K562 (cell line): ENCODE results near the gene SRRD. TPM values are rescaled to one million over a fixed set of nuclear protein-coding genes. Genes with fewer than 3 reads are reported as not detected.

Experiments
- ATAC-seq: fragments of 200-7000 bp; cut with Tn5 transposase; 3 replicates; pipeline ENCODE4 v1.9.1; 2020; ENCODE audit warnings: moderate library complexity
- BruUV-seq: library from RNA; stranded (reverse); fragments of 400-500 nt; replicated peaks from 2 replicates; lab custom pipeline; 2021; lab: Mats Ljungman, UMichigan
- CTCF ChIA-PET: fragments of 300-600 bp; formaldehyde crosslinking; extraction: SDS; loops from one replicate; lab custom pipeline; 2021; ENCODE audit warnings: low intra/inter-chr PET ratio; lab: Yijun Ruan, JAX
- POLR2A ChIA-PET: fragments of 300-600, 350-650 bp; sonication (Branson Sonifier 250); formaldehyde crosslinking; extraction: SDS; loops from one replicate; lab custom pipeline; 2021; ENCODE audit warnings: antibody characterized with exemption, inconsistent platforms; lab: Yijun Ruan, JAX
- DNase-seq, 4 experiments: peaks; one replicate each; pipeline versions ENCODE4 v3.0.0 to v3.0.0-alpha.2; 2011 to 2018; ENCODE audit warnings: low spot score in 3 of 4, mixed read lengths in 3 of 4; ENCODE audit errors: extremely low read depth in 1 of 4
- FAIRE-seq: peaks from 2 replicates; lab custom pipeline; 2011; peaks lifted over from hg19 to GRCh38; lab: Jason Lieb, UNC
- H2AFZ ChIP-seq: 2 replicates; pipeline ENCODE4 v1.6.0; 2011; ENCODE audit warnings: low read depth, low read length, control low read depth, inconsistent platforms
- H3K27ac ChIP-seq: fragments of 200-600 bp; 3 replicates; pipeline ENCODE4 v1.8.0; 2011; ENCODE audit warnings: low read depth, mild to moderate bottlenecking, control low read depth, inconsistent platforms, low read length, moderate library complexity, mixed read lengths; ENCODE audit errors: extremely low read depth
- H3K27me3 ChIP-seq, 2 experiments: fragments of 300-600 bp in 1 of 2; 2 replicates in 1 of 2; 3 replicates in 1 of 2; pipeline versions ENCODE4 v1.6.0 to v1.8.0; 2011; ENCODE audit warnings: inconsistent platforms in 2 of 2, low read length in 2 of 2, mild to moderate bottlenecking in 1 of 2, mixed read lengths in 1 of 2, moderate library complexity in 1 of 2; ENCODE audit not compliant: control insufficient read depth in 2 of 2, insufficient read depth in 2 of 2
- H3K36me3 ChIP-seq: fragments of 300-600 bp; 3 replicates; pipeline ENCODE4 v1.8.0; 2011; ENCODE audit warnings: mild to moderate bottlenecking, low read length, inconsistent platforms; ENCODE audit not compliant: control insufficient read depth, insufficient read depth
- H3K4me1 ChIP-seq, 2 experiments: fragments of 200-600 bp in 1 of 2; replicated peaks in 1 of 2; 2 replicates in 1 of 2; 3 replicates in 1 of 2; pipeline versions ENCODE4 v1.5.1 to v1.8.0; 2011; ENCODE audit warnings: inconsistent platforms in 2 of 2, low read length in 2 of 2, mild to moderate bottlenecking in 1 of 2, mixed read lengths in 1 of 2, moderate library complexity in 1 of 2; ENCODE audit not compliant: control insufficient read depth in 2 of 2, insufficient read depth in 2 of 2
- H3K4me2 ChIP-seq: 2 replicates; pipeline ENCODE4 v1.6.1; 2011; ENCODE audit warnings: low read length, control low read depth, inconsistent platforms, mixed read lengths; ENCODE audit not compliant: insufficient read depth
- H3K4me3 ChIP-seq: fragments of 200-600 bp; sonication (generic), shearing (Covaris generic); 2 replicates; pipeline ENCODE4 v1.5.1; 2016; ENCODE audit warnings: control low read depth, inconsistent platforms
- H3K79me2 ChIP-seq: fragments of 200-600 bp; 3 replicates; pipeline ENCODE4 v1.8.0; 2011; ENCODE audit warnings: low read length, inconsistent platforms; ENCODE audit not compliant: control insufficient read depth, insufficient read depth
- H3K9ac ChIP-seq, 2 experiments: 2 replicates each; pipeline versions ENCODE4 v1.6.0 to v1.6.1; 2011; ENCODE audit warnings: low read depth in 2 of 2, low read length in 2 of 2, control low read depth in 1 of 2, inconsistent platforms in 1 of 2, mild to moderate bottlenecking in 1 of 2, mixed read lengths in 1 of 2; ENCODE audit not compliant: insufficient read depth in 1 of 2
- H3K9me1 ChIP-seq: one replicate; pipeline ENCODE4 v1.6.0; 2011; ENCODE audit warnings: inconsistent platforms, mild to moderate bottlenecking, low read length, moderate library complexity; ENCODE audit not compliant: control insufficient read depth, insufficient read depth
- H3K9me3 ChIP-seq: replicated peaks from 2 replicates; pipeline ENCODE4 v1.5.1; 2011; ENCODE audit warnings: low read depth, low read length, inconsistent platforms; ENCODE audit not compliant: control insufficient read depth, insufficient read depth
- H4K20me1 ChIP-seq: replicated peaks from 2 replicates; pipeline ENCODE4 v1.6.1; 2011; ENCODE audit warnings: low read length, inconsistent platforms, mixed read lengths; ENCODE audit not compliant: control insufficient read depth, insufficient read depth
- BCOR ChIP-seq: fragments of 450-650 bp; IDR thresholded peaks from 2 replicates; pipeline ENCODE4 v1.6.1; 2016
- CEBPB ChIP-seq: fragments of 450-650 bp; IDR thresholded peaks from 2 replicates; pipeline ENCODE4 v1.6.1; 2016; ENCODE audit warnings: missing genetic modification characterization, missing compliant biosample characterization
- CEBPG ChIP-seq, 3 experiments: fragments of 200-800 bp in 1 of 3; sonication (Bioruptor generic) in 1 of 3; sonication (generic) in 1 of 3; formaldehyde crosslinking in 1 of 3; IDR thresholded peaks in 2 of 3; conservative IDR thresholded peaks in 1 of 3; 2 replicates each; pipeline versions ENCODE4 v1.6.1 to v1.8.0; 2016 to 2022; ENCODE audit warnings: missing compliant biosample characterization in 2 of 3, missing genetic modification characterization in 2 of 3, mild to moderate bottlenecking in 1 of 3, missing genetic modification reagents in 1 of 3
- HOMEZ ChIP-seq: fragments of 250-450 bp; sonication (Bioruptor Pico); IDR thresholded peaks from 2 replicates; pipeline ENCODE4 v1.4.0; 2020; ENCODE audit warnings: mild to moderate bottlenecking, moderate library complexity
- IRF9 ChIP-seq: fragments of 450-650 bp; IDR thresholded peaks from 2 replicates; pipeline ENCODE4 v1.6.1; 2016; ENCODE audit warnings: missing biosample characterization, missing genetic modification characterization
- NFE2 ChIP-seq: IDR thresholded peaks from 2 replicates; pipeline ENCODE4 v1.6.1; 2014; ENCODE audit warnings: antibody characterized with exemption, low read depth
- RBM25 ChIP-seq: fragments of 200-400 bp; formaldehyde crosslinking; IDR thresholded peaks from 2 replicates; pipeline ENCODE4 v1.6.1; 2018; ENCODE audit warnings: low read length, low read depth, moderate library complexity; ENCODE audit not compliant: severe bottlenecking
- SMC3 ChIP-seq: conservative IDR thresholded peaks from 2 replicates; pipeline ENCODE4 v1.6.1; 2011; ENCODE audit warnings: low read depth, low read length, improper control_type of control experiment; ENCODE audit not compliant: insufficient read depth
- ZBTB7A ChIP-seq: IDR thresholded peaks from 2 replicates; pipeline ENCODE4 v1.6.1; 2011; ENCODE audit warnings: low read depth, mild to moderate bottlenecking, low read length, moderate library complexity, borderline replicate concordance; ENCODE audit not compliant: control insufficient read depth
- ZNF551 ChIP-seq: fragments of 250-450 bp; sonication (Bioruptor Pico); IDR thresholded peaks from 2 replicates; pipeline ENCODE4 v1.5.0; 2021; ENCODE audit warnings: mild to moderate bottlenecking, moderate library complexity
- ZNF785 ChIP-seq: fragments of 250-450 bp; sonication (Bioruptor Pico); IDR thresholded peaks from 2 replicates; pipeline ENCODE4 v1.4.0; 2020; ENCODE audit warnings: mild to moderate bottlenecking
- WGBS: fragments of 100-300 bp; shearing (Covaris generic); methylation state at CpG from one replicate; pipeline ENCODE4 v1.1.6; 2016; ENCODE audit warnings: low coverage, mixed read lengths; ENCODE audit not compliant: insufficient coverage; ENCODE audit errors: missing lambda C conversion rate; 5-methylcytosine and 5-hydroxymethylcytosine counted together
- in situ Hi-C: fragments of 300-500 bp; cut with MboI; formaldehyde crosslinking; loops from 4 replicates; pipeline ENCODE4 v1.15.0; 2018; ENCODE audit warnings: inconsistent platforms, mixed read lengths
- intact Hi-C: fragments of 100-400 bp; cut with micrococcal nuclease; formaldehyde crosslinking; loops from 2 replicates; pipeline ENCODE4 v1.14.2; 2022
- polyA plus RNA-seq, 8 experiments: library from polyadenylated mRNA; depleted of rRNA in 4 of 8; stranded (reverse) in 5 of 8; unstranded in 3 of 8; fragments of >200 nt; fragmentation: Nextera tagmentation in 2 of 8; fragmentation: Illumina TruSeq in 1 of 8; extraction: Ambion mirVana in 2 of 8; extraction: Trizol in 1 of 8; gene quantifications; 2 replicates each; pipeline versions ENCODE4 v1.2.1 to v1.2.3, GENCODE V29; 2011 to 2014; ENCODE audit warnings: inconsistent platforms in 1 of 8, missing spikeins in 1 of 8
- total RNA-seq, 7 experiments: library from RNA; depleted of rRNA in 6 of 7; stranded (reverse); fragments of >200 nt in 6 of 7; fragmentation: Illumina TruSeq in 2 of 7; extraction: Trizol in 2 of 7; gene quantifications; 2 replicates each; pipeline versions ENCODE4 v1.2.1 to v1.2.3, GENCODE V29; 2011 to 2021; ENCODE audit warnings: low replicate concordance in 1 of 7

SRRD gene
- total and polyA plus RNA-seq, 9 of the 15 experiments (the other 6 are each of a cell fraction or from before 2014, with no cell fraction given), result 4.9 to 59.4 (median 34.4) TPM

DNA sequence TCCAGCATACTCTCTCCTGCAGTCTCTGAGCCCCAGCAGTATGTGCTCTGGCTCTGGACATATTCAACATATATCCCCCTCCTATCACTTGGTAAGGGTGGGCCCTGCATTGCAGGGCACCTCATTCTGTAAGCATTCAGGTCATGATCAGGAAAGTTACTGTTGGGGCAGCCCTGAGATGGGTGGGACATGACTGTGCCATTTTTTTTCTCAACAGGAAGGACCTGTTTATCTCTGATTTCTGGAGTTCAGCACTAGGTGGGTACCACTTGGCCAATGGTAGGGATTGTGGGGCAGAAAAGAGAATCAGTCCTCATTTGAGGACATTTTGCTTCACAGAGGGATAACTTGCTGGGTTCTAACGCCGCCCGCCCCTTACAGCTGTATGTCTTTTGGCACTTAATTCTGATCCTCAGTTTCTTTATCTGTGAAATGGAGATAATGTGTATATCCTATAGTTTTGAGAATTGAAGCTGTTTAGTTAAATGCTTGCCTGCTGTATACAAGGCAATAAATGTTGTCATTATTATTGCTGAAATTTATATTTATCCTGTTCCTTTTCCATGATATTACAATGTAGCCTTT lies 2.2 kb downstream of the SRRD start:
- intact Hi-C loops, result loop anchor here (10.0 kb wide), 1 partner anchor 99 kb away; no protein-coding TSS in a partner anchor
- Histone ChIP-seq H3K4me3 (peak overlapping the region; percentile 89; the same call in 1 of the 2 replicates), H3K4me1 (peaks cover 6 to 32% of the 10 kb centered on the region in 2 experiments; a peak in 3 of 5 replicates), H3K27ac (peak overlapping the region; percentile 86; the same call in 2 of the 3 replicates), H3K27me3 (no peaks in the 10 kb centered on the region), H3K9me1 (no peaks in the 10 kb centered on the region), H3K4me2 (peak overlapping the region; percentile 97), H4K20me1 (no peaks in the 10 kb centered on the region), H3K79me2 (peaks cover 63% of the 10 kb centered on the region), H2AFZ (no peak overlapping the region), H3K9me3 (no peaks in the 10 kb centered on the region), H3K36me3 (peaks cover 61% of the 10 kb centered on the region), H3K9ac (peak overlapping the region; percentile 28 to 71; a peak in 2 of 4 replicates)
- in situ Hi-C loops, result no loop called here
- ChIA-PET CTCF (no interaction called here), POLR2A (no interaction called here)
- ATAC-seq (peak; percentile 5; the same call in 2 of the 3 replicates), FAIRE-seq (no peak), DNase-seq (no peak)
- TF ChIP-seq BCOR (peak; percentile 73; the same call in 1 of the 2 replicates), NFE2 (peak; percentile 31; the same call in 1 of the 2 replicates), ZNF785 (CRISPR knock-in tag) (no peak), RBM25 (peak; percentile 83)
- 77% methylated on average over 3 of the region's 3 CpGs for WGBS
- BruUV-seq, result no TSS peak

DNA sequence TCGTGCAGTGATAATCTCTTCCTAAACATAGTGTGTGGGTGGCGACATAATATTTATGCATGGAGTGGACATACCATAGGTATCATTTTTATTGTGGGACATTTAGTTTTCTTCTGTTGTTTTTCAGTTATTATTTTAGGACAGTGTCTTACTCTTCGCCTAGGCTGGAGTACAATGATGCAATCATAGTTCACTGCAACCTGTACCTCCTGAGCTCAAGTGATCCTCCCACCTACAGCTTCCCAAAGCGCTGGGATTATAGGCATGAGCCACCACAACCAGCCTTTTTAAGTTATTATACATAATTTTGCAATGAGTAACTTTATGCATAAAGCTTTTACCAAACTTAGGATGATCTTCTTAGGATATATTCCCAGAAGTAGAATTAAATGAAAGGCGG lies 2.7 kb downstream of the SRRD start:
- H3K79me2 ChIP-seq, result peaks cover 61% of the 10 kb centered on the region
- in situ Hi-C loops, result no loop called here
- H2AFZ ChIP-seq, result no peak overlapping the region
- H3K4me2 ChIP-seq, result no peak overlapping the region
- no peaks in the 10 kb centered on the region for H3K27me3 ChIP-seq
- no peaks in the 10 kb centered on the region for H3K9me1 ChIP-seq
- no peak overlapping the region for H3K9ac ChIP-seq
- H3K36me3 ChIP-seq, result peaks cover 62% of the 10 kb centered on the region
- ChIA-PET CTCF (no interaction called here), POLR2A (no interaction called here)
- H4K20me1 ChIP-seq, result no peaks in the 10 kb centered on the region
- 56% methylated on average over 5 of the region's 5 CpGs for WGBS
- H3K27ac ChIP-seq, result no peak overlapping the region
- intact Hi-C loops, result loop anchor here (10.0 kb wide), 1 partner anchor 98 kb away; no protein-coding TSS in a partner anchor
- DNase-seq (no peak), FAIRE-seq (no peak), ATAC-seq (no peak)
- no TSS peak for BruUV-seq
- H3K9me3 ChIP-seq, result no peaks in the 10 kb centered on the region
- H3K4me3 ChIP-seq, result no peak overlapping the region
- H3K4me1 ChIP-seq, result peaks cover 6 to 27% of the 10 kb centered on the region in 2 experiments; a peak in 3 of 5 replicates
- TF ChIP-seq ZNF551 (CRISPR knock-in tag) (no peak), ZBTB7A (no peak), SMC3 (no peak), CEBPB (tag) (peak; percentile 56), IRF9 (tag) (0 out of 2 replicates have a peak, but pooled peaks have one; percentile 20), CEBPG (CRISPR knock-in tag; IDR thresholded peaks at IDR 0.05) (peak; percentile 49; the same call in 1 of the 2 replicates), CEBPG (tag; conservative IDR thresholded peaks at IDR 0.05 in 1 of 2, IDR thresholded peaks at IDR 0.05 in 1 of 2) (peak; percentile 39 to 67; a peak in 3 of 4 replicates), HOMEZ (CRISPR knock-in tag) (no peak)
